ENCODE results near the gene PHTF2. TPM values are rescaled to one million over a fixed set of nuclear protein-coding genes. Genes with fewer than 3 reads are reported as not detected.

Gene PHTF2
- total RNA-seq, 1 experiment from 2014 or later, result 17.3 TPM

- no peak for DNase-seq
- Histone ChIP-seq H3K4me3 (ENCODE audit: insufficient read depth, low read depth, low read length) (no peak overlapping the region), H3K27me3 (ENCODE audit: control insufficient read depth, insufficient read depth, low read length) (no peaks in the 10 kb centered on the region), H3K36me3 (replicated peaks; ENCODE audit: control insufficient read depth, insufficient read depth, low read length) (no peaks in the 10 kb centered on the region)
Measured at GRCh38 chr7:77894574-77895091, 96.1 kb downstream of the PHTF2 start.

- Histone ChIP-seq H3K4me3 (ENCODE audit: insufficient read depth, low read depth, low read length) (no peak overlapping the region), H3K27me3 (ENCODE audit: control insufficient read depth, insufficient read depth, low read length) (no peaks in the 10 kb centered on the region), H3K36me3 (replicated peaks; ENCODE audit: control insufficient read depth, insufficient read depth, low read length) (no peaks in the 10 kb centered on the region)
- no peak for DNase-seq
Measured at GRCh38 chr7:77895905-77896304, 97.3 kb downstream of the PHTF2 start.

DNA sequence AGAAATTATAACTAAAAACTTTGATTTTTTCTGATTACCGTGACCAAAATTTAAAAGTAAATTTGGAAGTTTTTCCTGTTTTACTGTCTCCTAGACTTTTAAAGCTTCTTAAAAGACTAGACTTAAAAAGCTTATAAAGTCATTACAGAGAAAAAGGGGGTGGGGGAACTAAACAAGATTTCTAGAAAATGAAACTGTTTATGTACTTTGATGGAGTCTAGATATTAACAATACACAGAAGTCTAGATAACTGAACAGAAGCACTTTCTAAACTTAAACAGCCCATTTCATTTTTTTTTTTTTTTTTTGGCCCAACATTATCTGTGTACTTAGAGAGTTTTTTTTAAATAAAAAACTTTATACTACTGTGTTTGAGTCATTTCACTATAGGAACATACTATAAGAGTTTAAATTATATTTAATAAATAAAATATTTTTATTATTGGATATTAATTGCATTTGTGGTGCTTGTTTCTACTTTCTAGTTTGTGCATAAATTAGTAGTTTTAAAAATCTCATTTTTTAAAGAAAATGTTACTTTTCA lies 98.5 kb downstream of the PHTF2 start:
- no peaks in the 10 kb centered on the region for H3K27me3 ChIP-seq (ENCODE audit: control insufficient read depth, insufficient read depth, low read length)
- H3K4me3 ChIP-seq (ENCODE audit: insufficient read depth, low read depth, low read length), result no peak overlapping the region
- H3K36me3 ChIP-seq (replicated peaks; ENCODE audit: control insufficient read depth, insufficient read depth, low read length), result no peaks in the 10 kb centered on the region
- DNase-seq, result no peak

- DNase-seq, result no peak
- Histone ChIP-seq H3K36me3 (replicated peaks; ENCODE audit: control insufficient read depth, insufficient read depth, low read length) (no peaks in the 10 kb centered on the region), H3K4me3 (ENCODE audit: insufficient read depth, low read depth, low read length) (no peak overlapping the region), H3K27me3 (ENCODE audit: control insufficient read depth, insufficient read depth, low read length) (no peaks in the 10 kb centered on the region)
Measured at GRCh38 chr7:77899516-77899915, 100.9 kb downstream of the PHTF2 start.

DNA sequence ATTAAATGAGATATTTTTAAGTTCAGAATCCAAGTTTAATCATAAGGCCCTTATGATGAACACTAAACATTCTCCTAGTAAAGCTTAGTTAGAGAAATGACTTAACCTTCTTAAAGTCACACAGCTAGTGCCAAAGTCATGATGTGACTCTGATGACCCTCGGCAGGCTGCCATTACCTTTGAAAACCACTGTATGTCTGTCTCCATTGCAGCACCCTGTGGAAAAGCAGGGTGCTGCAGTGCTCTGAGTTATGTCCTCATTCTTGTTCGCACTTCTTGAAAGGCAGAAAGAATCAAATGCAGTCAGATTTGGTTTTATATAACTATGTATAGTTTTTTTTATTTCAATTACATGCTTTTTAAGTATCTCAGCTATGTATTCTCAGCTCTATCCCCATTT lies 105.0 kb downstream of the PHTF2 start:
- H3K36me3 ChIP-seq (replicated peaks; ENCODE audit: control insufficient read depth, insufficient read depth, low read length), result no peaks in the 10 kb centered on the region
- no peak overlapping the region for H3K4me3 ChIP-seq (ENCODE audit: insufficient read depth, low read depth, low read length)
- no peaks in the 10 kb centered on the region for H3K27me3 ChIP-seq (ENCODE audit: control insufficient read depth, insufficient read depth, low read length)
- DNase-seq, result peak; percentile 34

DNA sequence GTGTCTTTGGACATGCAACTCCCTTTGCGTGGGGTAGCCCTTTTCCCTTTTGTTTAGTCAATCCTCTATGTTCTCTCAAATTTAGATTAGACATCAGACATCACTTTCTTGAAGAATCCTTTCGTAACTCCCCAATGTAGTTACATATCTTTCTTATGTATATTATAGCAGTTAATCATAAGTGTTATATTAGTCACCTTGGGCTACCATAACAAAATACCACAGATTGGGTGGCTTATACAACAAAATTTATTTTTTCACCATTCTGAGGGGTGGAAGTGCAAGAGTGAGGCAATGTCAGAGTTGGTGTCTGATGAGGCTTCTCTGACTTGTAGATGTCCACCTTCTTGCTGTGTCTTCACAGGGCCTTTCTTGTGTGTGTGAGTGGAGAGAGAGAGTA lies 105.7 kb downstream of the PHTF2 start:
- H3K36me3 ChIP-seq (replicated peaks; ENCODE audit: control insufficient read depth, insufficient read depth, low read length), result no peaks in the 10 kb centered on the region
- no peak for DNase-seq
- H3K4me3 ChIP-seq (ENCODE audit: insufficient read depth, low read depth, low read length), result no peak overlapping the region
- H3K27me3 ChIP-seq (ENCODE audit: control insufficient read depth, insufficient read depth, low read length), result no peaks in the 10 kb centered on the region

DNA sequence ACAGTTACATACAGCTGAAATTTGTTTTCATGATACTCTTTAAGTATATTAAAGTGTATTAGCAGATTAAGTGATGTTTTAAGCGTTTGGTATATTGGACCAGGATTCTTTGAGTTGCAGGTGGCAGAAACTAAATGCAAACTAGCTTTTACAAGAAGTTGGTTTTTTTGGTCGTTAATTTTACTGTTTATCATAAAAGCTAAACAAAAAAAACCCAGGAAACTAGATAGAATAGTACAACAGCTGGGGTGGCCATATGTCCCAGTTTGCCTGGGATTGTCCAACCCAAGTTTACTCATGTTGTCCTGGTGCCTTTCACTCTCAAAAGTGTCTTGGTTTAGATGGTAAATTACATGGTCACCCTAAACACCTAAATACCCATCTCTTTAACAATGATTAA lies 108.7 kb downstream of the PHTF2 start:
- DNase-seq, result no peak
- Histone ChIP-seq H3K4me3 (ENCODE audit: insufficient read depth, low read depth, low read length) (no peak overlapping the region), H3K36me3 (replicated peaks; ENCODE audit: control insufficient read depth, insufficient read depth, low read length) (no peaks in the 10 kb centered on the region), H3K27me3 (ENCODE audit: control insufficient read depth, insufficient read depth, low read length) (no peaks in the 10 kb centered on the region)

- no peak for DNase-seq
- Histone ChIP-seq H3K27me3 (ENCODE audit: control insufficient read depth, insufficient read depth, low read length) (no peaks in the 10 kb centered on the region), H3K4me3 (ENCODE audit: insufficient read depth, low read depth, low read length) (no peak overlapping the region), H3K36me3 (replicated peaks; ENCODE audit: control insufficient read depth, insufficient read depth, low read length) (no peaks in the 10 kb centered on the region)
Measured at GRCh38 chr7:77908664-77909063, 110.1 kb downstream of the PHTF2 start.

DNA sequence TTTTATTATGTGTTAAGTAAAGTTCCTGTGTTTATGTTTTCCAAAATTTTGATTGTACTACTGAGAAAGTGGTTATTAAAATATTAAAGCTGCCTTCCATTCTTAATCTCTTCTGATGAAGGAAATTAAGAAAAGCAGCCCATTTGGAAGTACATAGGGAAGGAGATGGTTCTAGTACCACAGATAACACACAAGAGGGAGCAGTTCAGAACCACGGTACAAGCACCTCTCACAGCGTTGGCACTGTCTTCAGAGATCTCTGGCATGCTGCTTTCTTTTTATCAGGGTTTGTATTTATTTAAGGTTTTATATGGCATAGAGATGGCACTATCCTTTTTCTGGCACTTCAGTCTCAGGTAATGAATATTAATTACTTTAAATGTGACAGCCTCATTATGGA lies 111.6 kb downstream of the PHTF2 start:
- H3K4me3 ChIP-seq (ENCODE audit: insufficient read depth, low read depth, low read length), result no peak overlapping the region
- no peaks in the 10 kb centered on the region for H3K36me3 ChIP-seq (replicated peaks; ENCODE audit: control insufficient read depth, insufficient read depth, low read length)
- no peak for DNase-seq
- H3K27me3 ChIP-seq (ENCODE audit: control insufficient read depth, insufficient read depth, low read length), result no peaks in the 10 kb centered on the region

- no peak overlapping the region for H3K4me3 ChIP-seq (ENCODE audit: insufficient read depth, low read depth, low read length)
- H3K27me3 ChIP-seq (ENCODE audit: control insufficient read depth, insufficient read depth, low read length), result no peaks in the 10 kb centered on the region
- no peaks in the 10 kb centered on the region for H3K36me3 ChIP-seq (replicated peaks; ENCODE audit: control insufficient read depth, insufficient read depth, low read length)
- DNase-seq, result no peak
Measured at GRCh38 chr7:77912293-77912692, 113.7 kb downstream of the PHTF2 start.

DNA sequence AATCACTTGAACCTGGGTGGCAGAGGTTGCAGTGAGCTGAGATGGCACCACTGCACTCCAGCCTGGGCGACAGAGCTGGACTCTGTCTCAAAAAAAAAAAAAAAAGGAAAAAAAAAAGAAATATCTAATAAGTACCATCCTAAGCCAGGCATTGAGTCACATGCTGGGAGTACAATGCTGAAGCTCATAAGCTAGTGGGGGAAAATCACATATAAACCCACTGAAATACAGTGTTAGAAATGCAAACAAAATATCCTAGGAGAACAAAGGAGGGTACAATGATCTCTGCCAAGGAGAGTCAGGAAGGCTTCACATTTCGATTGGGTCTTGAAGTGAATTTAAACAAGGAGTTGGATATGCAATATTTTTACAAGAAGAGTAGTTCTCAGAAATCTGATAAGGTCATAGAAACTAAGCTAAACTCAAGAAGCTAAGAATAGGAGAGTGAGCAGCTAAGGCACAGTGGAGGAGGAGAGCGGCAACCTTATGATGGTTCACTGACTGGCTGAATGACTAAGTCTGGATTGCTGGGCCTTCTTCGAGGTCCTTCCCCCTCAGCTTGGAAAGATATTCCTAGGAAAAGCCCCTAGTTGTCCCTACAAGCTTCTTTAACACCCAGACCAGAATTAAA lies 115.5 kb downstream of the PHTF2 start:
- Histone ChIP-seq H3K4me3 (ENCODE audit: insufficient read depth, low read depth, low read length) (no peak overlapping the region), H3K27me3 (ENCODE audit: control insufficient read depth, insufficient read depth, low read length) (no peaks in the 10 kb centered on the region), H3K36me3 (replicated peaks; ENCODE audit: control insufficient read depth, insufficient read depth, low read length) (no peaks in the 10 kb centered on the region)
- no peak for DNase-seq

- no peaks in the 10 kb centered on the region for H3K36me3 ChIP-seq (replicated peaks; ENCODE audit: control insufficient read depth, insufficient read depth, low read length)
- no peak for DNase-seq
- no peak overlapping the region for H3K4me3 ChIP-seq (ENCODE audit: insufficient read depth, low read depth, low read length)
- no peaks in the 10 kb centered on the region for H3K27me3 ChIP-seq (ENCODE audit: control insufficient read depth, insufficient read depth, low read length)
Measured at GRCh38 chr7:77917500-77918262, 119.1 kb downstream of the PHTF2 start.

- no peaks in the 10 kb centered on the region for H3K27me3 ChIP-seq (ENCODE audit: control insufficient read depth, insufficient read depth, low read length)
- H3K36me3 ChIP-seq (replicated peaks; ENCODE audit: control insufficient read depth, insufficient read depth, low read length), result no peaks in the 10 kb centered on the region
- no peak overlapping the region for H3K4me3 ChIP-seq (ENCODE audit: insufficient read depth, low read depth, low read length)
- DNase-seq, result no peak
Measured at GRCh38 chr7:77918676-77919075, 120.1 kb downstream of the PHTF2 start.

DNA sequence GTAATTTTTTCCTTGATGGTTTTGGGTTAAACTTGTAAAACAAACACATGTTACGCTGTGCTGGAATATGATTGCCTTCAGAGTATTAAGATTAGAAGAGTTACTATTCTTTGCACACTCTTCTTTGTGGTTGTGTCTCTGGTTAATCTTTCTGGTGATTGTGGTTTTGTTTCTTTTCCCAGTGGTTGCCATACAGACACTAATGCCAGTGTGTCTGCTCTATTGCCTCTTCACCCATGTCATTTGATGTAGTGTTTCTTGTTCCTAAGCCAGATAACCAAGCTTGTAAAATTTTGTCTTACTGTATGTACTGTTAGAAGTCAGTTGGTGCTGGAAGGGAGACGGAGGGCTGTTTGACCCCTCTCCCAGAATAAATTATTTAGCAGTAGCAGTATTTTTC lies 124.8 kb downstream of the PHTF2 start:
- Histone ChIP-seq H3K27me3 (ENCODE audit: control insufficient read depth, insufficient read depth, low read length) (no peaks in the 10 kb centered on the region), H3K36me3 (replicated peaks; ENCODE audit: control insufficient read depth, insufficient read depth, low read length) (no peaks in the 10 kb centered on the region), H3K4me3 (ENCODE audit: insufficient read depth, low read depth, low read length) (no peak overlapping the region)
- no peak for DNase-seq

DNA sequence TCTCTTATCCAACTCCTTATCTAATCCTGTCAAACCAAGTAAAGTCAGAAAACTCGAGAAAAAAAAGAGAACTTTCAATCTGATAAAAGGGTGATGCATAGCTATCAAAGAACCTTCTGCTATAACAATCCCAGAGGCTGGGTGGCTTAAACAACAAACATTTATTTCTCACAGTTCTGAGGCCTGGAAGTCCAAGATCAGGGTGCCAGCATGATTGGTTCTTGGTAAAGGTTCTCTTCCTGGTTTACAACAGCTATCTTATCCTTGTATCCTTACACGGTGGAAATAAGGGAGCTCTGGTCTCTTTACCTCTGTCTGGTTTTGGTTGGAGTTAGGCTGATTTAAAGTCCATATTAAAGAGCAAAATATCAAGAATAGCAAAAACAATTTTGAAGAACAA lies 131.9 kb downstream of the PHTF2 start:
- H3K27me3 ChIP-seq (ENCODE audit: control insufficient read depth, insufficient read depth, low read length), result no peaks in the 10 kb centered on the region
- no peak for DNase-seq
- no peak overlapping the region for H3K4me3 ChIP-seq (ENCODE audit: insufficient read depth, low read depth, low read length)
- no peaks in the 10 kb centered on the region for H3K36me3 ChIP-seq (replicated peaks; ENCODE audit: control insufficient read depth, insufficient read depth, low read length)
